ENCODE results near the gene CBFA2T3. TPM values are rescaled to one million over a fixed set of nuclear protein-coding genes. Genes with fewer than 3 reads are reported as not detected.

Gene CBFA2T3
- total and polyA plus RNA-seq, 2 of the 13 experiments (the other 11 are each of a cell fraction or from before 2014, with no cell fraction given) = 0.05 TPM; not detected in 1

Other genes with a start within 250 kb of the CBFA2T3 start
- 32.5 and 85.0 TPM in 2 replicates for gene PIEZO1, start 192.0 kb downstream of the CBFA2T3 start, total RNA-seq (2016; rRNA removed; fragmentation: Illumina TruSeq; extraction: Trizol)
- 67.9 and 93.5 TPM in 2 replicates for gene PIEZO1, start 192.0 kb downstream of the CBFA2T3 start, polyA plus RNA-seq (2011; rRNA removed)
- 16.5 and 23.1 TPM in 2 replicates for gene CDT1, start 173.4 kb downstream of the CBFA2T3 start, total RNA-seq (2016; rRNA removed; fragmentation: Illumina TruSeq; extraction: Trizol)
- 17.9 and 23.8 TPM in 2 replicates for gene CDT1, start 173.4 kb downstream of the CBFA2T3 start, polyA plus RNA-seq (2011; rRNA removed)
- 242 and 274 TPM in 2 replicates for gene APRT, start 165.3 kb downstream of the CBFA2T3 start, total RNA-seq (2016; rRNA removed; fragmentation: Illumina TruSeq; extraction: Trizol)
- gene APRT, start 165.3 kb downstream of the CBFA2T3 start, polyA plus RNA-seq (2011; rRNA removed) = 155 and 210 TPM in 2 replicates
- gene GALNS, start 120.3 kb downstream of the CBFA2T3 start, total RNA-seq (2016; rRNA removed; fragmentation: Illumina TruSeq; extraction: Trizol) = 2.8 and 9.2 TPM in 2 replicates
- gene GALNS, start 120.3 kb downstream of the CBFA2T3 start, polyA plus RNA-seq (2011; rRNA removed) = 9.5 and 9.8 TPM in 2 replicates
- 107 and 158 TPM in 2 replicates for gene TRAPPC2L, start 120.1 kb downstream of the CBFA2T3 start, total RNA-seq (2016; rRNA removed; fragmentation: Illumina TruSeq; extraction: Trizol)
- gene TRAPPC2L, start 120.1 kb downstream of the CBFA2T3 start, polyA plus RNA-seq (2011; rRNA removed) = 94.9 and 96.3 TPM in 2 replicates
- gene PABPN1L, start 110.5 kb downstream of the CBFA2T3 start, total RNA-seq (2016; rRNA removed; fragmentation: Illumina TruSeq; extraction: Trizol) = not detected in 2 replicates
- gene PABPN1L, start 110.5 kb downstream of the CBFA2T3 start, polyA plus RNA-seq (2011; rRNA removed) = not detected in 2 replicates
- gene ACSF3, start 116.6 kb upstream of the CBFA2T3 start, total RNA-seq (2016; rRNA removed; fragmentation: Illumina TruSeq; extraction: Trizol) = 23.5 and 30.6 TPM in 2 replicates
- gene ACSF3, start 116.6 kb upstream of the CBFA2T3 start, polyA plus RNA-seq (2011; rRNA removed) = 14.9 and 16.5 TPM in 2 replicates
- gene CDH15, start 194.5 kb upstream of the CBFA2T3 start, total RNA-seq (2016; rRNA removed; fragmentation: Illumina TruSeq; extraction: Trizol) = 1.4 and 2.2 TPM in 2 replicates
- 0.69 and 0.74 TPM in 2 replicates for gene CDH15, start 194.5 kb upstream of the CBFA2T3 start, polyA plus RNA-seq (2011; rRNA removed)
- 20.6 and 83.3 TPM in 2 replicates for gene SLC22A31, start 223.3 kb upstream of the CBFA2T3 start, total RNA-seq (2016; rRNA removed; fragmentation: Illumina TruSeq; extraction: Trizol)
- 67.3 and 98.2 TPM in 2 replicates for gene SLC22A31, start 223.3 kb upstream of the CBFA2T3 start, polyA plus RNA-seq (2011; rRNA removed)
- gene ZNF778, start 240.5 kb upstream of the CBFA2T3 start, total RNA-seq (2016; rRNA removed; fragmentation: Illumina TruSeq; extraction: Trizol) = 7.2 and 9.3 TPM in 2 replicates
- 3.8 and 6.1 TPM in 2 replicates for gene ZNF778, start 240.5 kb upstream of the CBFA2T3 start, polyA plus RNA-seq (2011; rRNA removed)

Data from HepG2 (cell line).